ENCODE measurements around the gene CLK4.
A peak's percentile ranks its signal among the peaks of the same experiment; 100 is the strongest.

The CLK4 gene

GRCh38 chr5:178626484-178627258 lies at the start of gene CLK4:
Gene CLK4 (minus strand): TSS chr5:178627050. CDS start chr5:178623416, 3,634 bp downstream.
- DNase-seq (ENCODE audit: low read depth in 3 of 3, low spot score in 1 of 3): peak; percentile 89 to 98 (median 95)

GRCh38 chr5:178675922-178676321 lies 49.1 kb upstream of the CLK4 start:
- DNase-seq (ENCODE audit: low read depth in 3 of 3, low spot score in 1 of 3): no peak

- no peak for DNase-seq (ENCODE audit: low read depth in 3 of 3, low spot score in 1 of 3)
These were observed 47.5 kb upstream of the CLK4 start for GRCh38 chr5:178674334-178674733.

- DNase-seq (ENCODE audit: low read depth in 3 of 3, low spot score in 1 of 3): no peak
These were observed 47.0 kb upstream of the CLK4 start for GRCh38 chr5:178673801-178674295.

GRCh38 chr5:178672630-178673029 lies 45.8 kb upstream of the CLK4 start:
- DNase-seq (ENCODE audit: low read depth in 3 of 3, low spot score in 1 of 3): no peak

GRCh38 chr5:178671602-178672144 lies 44.8 kb upstream of the CLK4 start:
- no peak for DNase-seq (ENCODE audit: low read depth in 3 of 3, low spot score in 1 of 3)

- DNase-seq (ENCODE audit: low read depth in 3 of 3, low spot score in 1 of 3): no peak
These were observed 43.6 kb upstream of the CLK4 start for GRCh38 chr5:178670351-178670885.

- no peak for DNase-seq (ENCODE audit: low read depth in 3 of 3, low spot score in 1 of 3)
These were observed 41.7 kb upstream of the CLK4 start for GRCh38 chr5:178668579-178668978.

- no peak for DNase-seq (ENCODE audit: low read depth in 3 of 3, low spot score in 1 of 3)
These were observed 40.8 kb upstream of the CLK4 start for GRCh38 chr5:178667688-178668087.

- DNase-seq (ENCODE audit: low read depth in 3 of 3, low spot score in 1 of 3): no peak
These were observed 40.3 kb upstream of the CLK4 start for GRCh38 chr5:178667101-178667500.

GRCh38 chr5:178664141-178664540 lies 37.3 kb upstream of the CLK4 start:
- no peak for DNase-seq (ENCODE audit: low read depth in 3 of 3, low spot score in 1 of 3)

GRCh38 chr5:178662541-178662860 lies 35.7 kb upstream of the CLK4 start:
- no peak for DNase-seq (ENCODE audit: low read depth in 3 of 3, low spot score in 1 of 3)

GRCh38 chr5:178661836-178662540 lies 35.1 kb upstream of the CLK4 start:
- DNase-seq (ENCODE audit: low read depth in 3 of 3, low spot score in 1 of 3): no peak

- no peak for DNase-seq (ENCODE audit: low read depth in 3 of 3, low spot score in 1 of 3)
These were observed 24.4 kb upstream of the CLK4 start for GRCh38 chr5:178651046-178651810.

- DNase-seq (ENCODE audit: low read depth in 3 of 3, low spot score in 1 of 3): no peak
These were observed 23.4 kb upstream of the CLK4 start for GRCh38 chr5:178650214-178650613.

GRCh38 chr5:178649580-178649979 lies 22.7 kb upstream of the CLK4 start:
- DNase-seq (ENCODE audit: low read depth in 3 of 3, low spot score in 1 of 3): no peak

GRCh38 chr5:178644826-178645545 lies 18.1 kb upstream of the CLK4 start:
- no peak for DNase-seq (ENCODE audit: low read depth in 3 of 3, low spot score in 1 of 3)

- DNase-seq (ENCODE audit: low read depth in 3 of 3, low spot score in 1 of 3): no peak
These were observed 15.6 kb upstream of the CLK4 start for GRCh38 chr5:178642351-178642909.

GRCh38 chr5:178641711-178642110 lies 14.9 kb upstream of the CLK4 start:
- DNase-seq (ENCODE audit: low read depth in 3 of 3, low spot score in 1 of 3): no peak

- no peak for DNase-seq (ENCODE audit: low read depth in 3 of 3, low spot score in 1 of 3)
These were observed 13.6 kb upstream of the CLK4 start for GRCh38 chr5:178640331-178641045.
